Kidney (tissue), 14 donors: ENCODE measurements around the gene LSAMP. TPM values are rescaled to one million over a fixed set of nuclear protein-coding genes. Genes with fewer than 3 reads are reported as not detected.
"Not testable (repeated sequence)": the region's sequence is repeated elsewhere in the genome, so short reads cannot be mapped to it uniquely, and the experiment has no call there.

ENCODE experiments used
- DNase-seq, 5 donors: peaks; one replicate each; pipeline ENCODE4 v3.0.0-alpha.2; 2013 to 2020
- FAIRE-seq: peaks from 2 replicates; lab custom pipeline; 2012; peaks lifted over from hg19 to GRCh38; lab: Jason Lieb, UNC
- H3K27ac ChIP-seq, 2 donors: one replicate each; pipeline ENCODE4 v1.7.0; 2013; ENCODE audit warnings: low read depth in 2 of 2, low read length in 2 of 2, inconsistent platforms in 1 of 2
- H3K27me3 ChIP-seq: one replicate; pipeline ENCODE4 v1.7.1; 2013; ENCODE audit warnings: low read length, inconsistent platforms; ENCODE audit not compliant: control insufficient read depth, insufficient read depth
- H3K36me3 ChIP-seq, 3 donors: one replicate each; pipeline versions ENCODE4 v1.7.0 to v1.7.1; 2013; ENCODE audit warnings: low read length in 3 of 3, control low read depth in 1 of 3, inconsistent platforms in 1 of 3; ENCODE audit not compliant: insufficient read depth in 3 of 3, control insufficient read depth in 2 of 3
- H3K4me1 ChIP-seq, 3 donors: one replicate each; pipeline versions ENCODE4 v1.7.0 to v1.7.1; 2013; ENCODE audit warnings: low read length in 3 of 3, inconsistent platforms in 1 of 3, low read depth in 1 of 3; ENCODE audit not compliant: control insufficient read depth in 2 of 3, insufficient read depth in 2 of 3
- H3K4me3 ChIP-seq, 3 donors: one replicate each; pipeline versions ENCODE4 v1.7.0 to v1.8.1; 2013; ENCODE audit warnings: low read length in 3 of 3, control low read depth in 1 of 3, inconsistent platforms in 1 of 3
- H3K9ac ChIP-seq, 3 donors: one replicate each; pipeline versions ENCODE4 v1.7.0 to v1.7.1; 2013; ENCODE audit warnings: low read length in 3 of 3, control low read depth in 1 of 3, inconsistent platforms in 1 of 3
- H3K9me3 ChIP-seq, 3 donors: one replicate each; pipeline versions ENCODE4 v1.7.0 to v1.7.1; 2013; ENCODE audit warnings: low read length in 3 of 3, control low read depth in 1 of 3, inconsistent platforms in 1 of 3; ENCODE audit not compliant: control insufficient read depth in 2 of 3, insufficient read depth in 1 of 3
- intact Hi-C: fragments of 100-400 bp; cut with DNase I; formaldehyde crosslinking; loops from one replicate; pipeline ENCODE4 v1.11.1; 2022
- polyA plus RNA-seq: library from polyadenylated mRNA; stranded (reverse); fragments of 350-450 nt; fragmentation: Illumina TruSeq; extraction: RNeasy Lipid Tissue Mini Kit (QIAGEN cat#74804); gene quantifications from one replicate; pipeline ENCODE4 v1.2.3, GENCODE V29; 2014; ENCODE audit warnings: low read depth, low replicate concordance; ENCODE audit not compliant: insufficient read depth
- total RNA-seq: library from RNA; stranded (reverse); fragmentation: NEBNext Ultra II Directional; extraction: Animal tissue kit (Norgen Biotek cat#: 25700); gene quantifications from one replicate; pipeline ENCODE4 v1.2.1, GENCODE V29; 2021
- TF ChIP-seq, protein P1 (sequence below): IDR thresholded peaks from 3 replicates; pipeline ENCODE4 v1.5.1; 2012; ENCODE audit warnings: mild to moderate bottlenecking, moderate library complexity, borderline replicate concordance; ENCODE audit not compliant: insufficient read depth; ENCODE audit errors: extremely low read depth
- donor health status: control.
- donor health status: control.
- donor health status: control.
- donor health status: control.
- donor health status: control.
- donor health status: DM: yes; HTN: yes; CAD: no.
- donor health status: Normal renal cell carcinoma (clear cell type).

LSAMP gene
- total and polyA plus RNA-seq, 2 donors from 2014 or later: 1.4 to 3.5 TPM

DNA sequence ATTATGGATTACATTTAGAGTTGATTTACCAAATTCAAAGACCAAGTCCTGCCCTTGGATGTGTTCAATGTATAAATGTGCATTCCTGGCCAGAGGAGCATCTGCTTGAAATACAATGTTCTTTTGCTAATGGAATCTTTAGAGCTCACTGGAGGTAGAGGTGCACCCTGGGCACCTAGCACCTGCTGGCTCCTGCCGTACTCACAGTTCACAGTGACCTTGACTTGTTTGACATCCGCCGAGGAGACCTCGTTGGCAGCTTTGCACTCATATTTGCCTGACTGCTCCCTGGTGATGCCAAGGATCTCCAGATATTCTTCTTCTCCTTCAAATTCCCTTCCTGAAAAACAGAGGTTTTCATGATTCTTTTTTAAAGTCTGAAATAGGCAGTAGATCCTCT, 593.0 kb downstream of the LSAMP start:
- Histone ChIP-seq H3K4me3 (no peak overlapping the region), H3K9me3 (no peaks in the 10 kb centered on the region), H3K36me3 (peaks cover 0 to 2% (median 0%) of the 10 kb centered on the region in 3 donors), H3K4me1 (no peaks in the 10 kb centered on the region), H3K9ac (no peak overlapping the region), H3K27ac (no peak overlapping the region), H3K27me3 (no peaks in the 10 kb centered on the region)
- DNase-seq (no peak), FAIRE-seq (no peak)
- intact Hi-C loops: no loop called here
- TF ChIP-seq, protein P1, sequence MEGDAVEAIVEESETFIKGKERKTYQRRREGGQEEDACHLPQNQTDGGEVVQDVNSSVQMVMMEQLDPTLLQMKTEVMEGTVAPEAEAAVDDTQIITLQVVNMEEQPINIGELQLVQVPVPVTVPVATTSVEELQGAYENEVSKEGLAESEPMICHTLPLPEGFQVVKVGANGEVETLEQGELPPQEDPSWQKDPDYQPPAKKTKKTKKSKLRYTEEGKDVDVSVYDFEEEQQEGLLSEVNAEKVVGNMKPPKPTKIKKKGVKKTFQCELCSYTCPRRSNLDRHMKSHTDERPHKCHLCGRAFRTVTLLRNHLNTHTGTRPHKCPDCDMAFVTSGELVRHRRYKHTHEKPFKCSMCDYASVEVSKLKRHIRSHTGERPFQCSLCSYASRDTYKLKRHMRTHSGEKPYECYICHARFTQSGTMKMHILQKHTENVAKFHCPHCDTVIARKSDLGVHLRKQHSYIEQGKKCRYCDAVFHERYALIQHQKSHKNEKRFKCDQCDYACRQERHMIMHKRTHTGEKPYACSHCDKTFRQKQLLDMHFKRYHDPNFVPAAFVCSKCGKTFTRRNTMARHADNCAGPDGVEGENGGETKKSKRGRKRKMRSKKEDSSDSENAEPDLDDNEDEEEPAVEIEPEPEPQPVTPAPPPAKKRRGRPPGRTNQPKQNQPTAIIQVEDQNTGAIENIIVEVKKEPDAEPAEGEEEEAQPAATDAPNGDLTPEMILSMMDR: no peak

DNA sequence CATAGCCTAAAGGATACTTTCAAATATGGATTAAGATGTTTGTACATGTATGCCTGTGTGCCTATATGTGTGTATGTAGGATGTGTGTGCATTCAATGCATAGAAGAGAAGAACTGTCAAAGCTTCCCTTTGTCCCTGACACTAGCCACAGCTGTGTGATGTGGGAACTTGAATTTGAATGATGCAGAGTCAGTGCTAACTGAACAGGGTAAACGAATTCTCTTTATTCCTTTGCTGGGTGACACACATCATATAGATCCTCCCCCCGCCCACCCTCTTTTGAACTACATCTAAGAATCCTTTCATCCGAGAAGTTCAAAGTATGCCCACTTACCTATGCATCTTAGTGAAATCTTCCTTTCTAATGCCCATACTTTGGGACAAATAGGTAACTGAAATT, 593.7 kb downstream of the LSAMP start:
- intact Hi-C loops: no loop called here
- FAIRE-seq: no peak

DNA sequence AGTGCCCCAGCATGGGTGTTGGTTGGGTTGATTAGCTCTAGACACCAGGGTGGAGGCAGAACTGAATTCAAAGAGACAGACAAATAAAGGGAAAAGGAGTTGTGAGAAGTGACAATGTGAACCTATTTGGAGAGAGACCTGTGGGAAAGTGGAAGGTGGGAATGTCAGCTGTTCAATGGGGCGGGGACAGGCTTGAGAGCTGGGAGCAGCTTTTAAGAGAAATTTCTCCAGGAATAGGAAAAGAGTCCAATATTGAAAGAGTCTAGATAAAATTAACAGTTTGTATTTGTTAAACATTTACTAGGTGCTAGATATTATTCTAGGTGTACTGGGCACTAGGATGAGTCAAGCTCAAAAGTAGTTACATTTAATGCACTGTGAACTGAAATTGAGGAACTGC, 596.6 kb downstream of the LSAMP start:
- intact Hi-C loops: no loop called here
- no peaks in the 10 kb centered on the region for H3K4me1 ChIP-seq
- no peak overlapping the region for H3K27ac ChIP-seq
- no peaks in the 10 kb centered on the region for H3K27me3 ChIP-seq
- DNase-seq: no peak
- no peak overlapping the region for H3K4me3 ChIP-seq
- TF ChIP-seq, protein P1: no peak
- no peak overlapping the region for H3K9ac ChIP-seq
- H3K9me3 ChIP-seq: no peaks in the 10 kb centered on the region
- peaks cover 0 to 2% (median 0%) of the 10 kb centered on the region in 3 donors for H3K36me3 ChIP-seq
- FAIRE-seq: no peak

More for the DNA sequence above, 593.7 kb downstream of the LSAMP start:
- Histone ChIP-seq H3K36me3 (peaks cover 0 to 2% (median 0%) of the 10 kb centered on the region in 3 donors), H3K9ac (no peak overlapping the region), H3K27me3 (no peaks in the 10 kb centered on the region), H3K4me1 (no peaks in the 10 kb centered on the region), H3K4me3 (no peak overlapping the region), H3K9me3 (no peaks in the 10 kb centered on the region), H3K27ac (no peak overlapping the region)
- TF ChIP-seq, protein P1: no peak
- no peak for DNase-seq

DNA sequence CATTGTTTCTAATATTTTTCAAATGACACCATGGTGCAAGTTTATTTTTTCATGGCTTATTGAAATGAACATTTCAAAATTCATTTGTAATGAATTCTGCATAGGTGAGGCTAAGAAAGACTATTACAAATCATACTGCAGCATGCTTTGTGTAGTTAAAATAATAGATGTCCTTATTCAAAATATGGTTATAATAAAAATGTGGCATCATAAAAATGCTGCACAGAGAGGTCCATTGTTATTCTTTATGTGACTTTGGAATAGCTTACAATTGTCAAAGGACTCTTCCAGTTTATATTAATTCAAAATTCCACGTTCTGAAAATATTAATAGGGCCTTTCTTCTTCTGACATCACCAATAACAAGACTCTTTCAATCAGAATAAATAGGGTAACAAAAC, 599.3 kb downstream of the LSAMP start:
- TF ChIP-seq, protein P1: no peak
- Histone ChIP-seq H3K4me3 (no peak overlapping the region), H3K9me3 (no peaks in the 10 kb centered on the region), H3K27ac (no peak overlapping the region), H3K9ac (no peak overlapping the region), H3K27me3 (no peaks in the 10 kb centered on the region), H3K36me3 (no peaks in the 10 kb centered on the region), H3K4me1 (no peaks in the 10 kb centered on the region)
- intact Hi-C loops: no loop called here
- no peak for FAIRE-seq
- no peak for DNase-seq

DNA sequence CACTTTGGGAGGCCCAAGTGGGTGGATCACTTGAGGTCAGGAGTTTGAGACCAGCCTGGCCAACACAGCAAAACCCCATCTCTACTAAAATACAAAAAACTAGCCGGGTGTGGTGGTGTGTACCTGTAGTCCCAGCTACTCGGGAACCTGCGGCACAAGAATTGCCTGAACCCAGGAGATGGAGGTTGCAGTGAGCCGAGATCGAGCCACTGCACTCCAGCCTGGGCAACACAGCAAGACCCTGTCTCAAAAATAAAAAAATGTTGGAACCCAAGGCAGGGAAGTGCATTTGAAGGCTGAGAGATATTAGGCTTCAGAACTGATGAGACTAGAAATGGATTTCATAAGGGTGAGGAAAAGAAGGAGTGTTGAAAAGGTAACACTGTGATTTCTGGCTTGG, 600.6 kb downstream of the LSAMP start:
- H3K9ac ChIP-seq, H3K4me1 ChIP-seq, H3K4me3 ChIP-seq, intact Hi-C loops, H3K27me3 ChIP-seq, H3K27ac ChIP-seq, H3K36me3 ChIP-seq, FAIRE-seq, DNase-seq, H3K9me3 ChIP-seq: not testable (repeated sequence)
